ENCODE measurements around the gene TPI1. TPM values are rescaled to one million over a fixed set of nuclear protein-coding genes. Genes with fewer than 3 reads are reported as not detected.
A peak's percentile ranks its signal among the peaks of the same experiment; 100 is the strongest.
"Not testable (repeated sequence)": the region's sequence is repeated elsewhere in the genome, so short reads cannot be mapped to it uniquely, and the experiment has no call there.

Gene TPI1
- total RNA-seq, 4 donors from 2014 or later = 363 to 700 (median 468) TPM

GRCh38 chr12:6883683-6884082 is 16.4 kb downstream of the TPI1 start:
- H3K27ac ChIP-seq = no peak overlapping the region
- peaks cover 0 to 10% of the 10 kb centered on the region in 2 donors for H3K36me3 ChIP-seq
- H3K9me3 ChIP-seq = no peaks in the 10 kb centered on the region
- no peaks in the 10 kb centered on the region for H3K27me3 ChIP-seq
- intact Hi-C loops (cut with DNase I) = no loop called here
- peaks cover 0 to 7% of the 10 kb centered on the region in 2 donors for H3K4me1 ChIP-seq
- H3K4me3 ChIP-seq (replicated peaks in 1 of 3) = no peak overlapping the region
- DNase-seq = no peak
- 96 to 97% methylated on average over 9 to 11 of the region's 11 CpGs for WGBS, 2 donors
- TF ChIP-seq, protein P1, sequence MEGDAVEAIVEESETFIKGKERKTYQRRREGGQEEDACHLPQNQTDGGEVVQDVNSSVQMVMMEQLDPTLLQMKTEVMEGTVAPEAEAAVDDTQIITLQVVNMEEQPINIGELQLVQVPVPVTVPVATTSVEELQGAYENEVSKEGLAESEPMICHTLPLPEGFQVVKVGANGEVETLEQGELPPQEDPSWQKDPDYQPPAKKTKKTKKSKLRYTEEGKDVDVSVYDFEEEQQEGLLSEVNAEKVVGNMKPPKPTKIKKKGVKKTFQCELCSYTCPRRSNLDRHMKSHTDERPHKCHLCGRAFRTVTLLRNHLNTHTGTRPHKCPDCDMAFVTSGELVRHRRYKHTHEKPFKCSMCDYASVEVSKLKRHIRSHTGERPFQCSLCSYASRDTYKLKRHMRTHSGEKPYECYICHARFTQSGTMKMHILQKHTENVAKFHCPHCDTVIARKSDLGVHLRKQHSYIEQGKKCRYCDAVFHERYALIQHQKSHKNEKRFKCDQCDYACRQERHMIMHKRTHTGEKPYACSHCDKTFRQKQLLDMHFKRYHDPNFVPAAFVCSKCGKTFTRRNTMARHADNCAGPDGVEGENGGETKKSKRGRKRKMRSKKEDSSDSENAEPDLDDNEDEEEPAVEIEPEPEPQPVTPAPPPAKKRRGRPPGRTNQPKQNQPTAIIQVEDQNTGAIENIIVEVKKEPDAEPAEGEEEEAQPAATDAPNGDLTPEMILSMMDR (IDR thresholded peaks at IDR 0.05) = no peak
- no peak for TF ChIP-seq POLR2A (IDR thresholded peaks at IDR 0.05)

DNA sequence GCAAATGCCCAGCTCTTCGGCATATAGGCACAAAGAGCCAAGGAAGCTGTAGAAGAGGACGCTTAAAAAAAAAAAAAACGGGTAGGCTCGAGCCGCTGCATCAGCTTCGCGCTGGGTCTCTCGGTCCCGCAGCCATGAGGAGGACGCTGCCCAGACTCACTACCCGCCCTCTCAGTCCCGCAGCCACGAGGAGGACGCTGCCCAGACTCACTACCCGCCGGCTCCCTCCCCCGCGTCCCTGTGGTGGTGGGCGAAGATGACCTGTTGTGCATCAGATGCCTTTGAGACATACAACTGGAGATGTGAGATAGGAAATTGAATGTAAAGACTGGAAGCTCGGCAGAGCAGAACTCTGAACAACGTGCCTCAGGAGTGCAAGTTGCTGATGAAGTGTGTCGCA is 17.2 kb downstream of the TPI1 start:
- Histone ChIP-seq H3K36me3 (peaks cover 0 to 10% of the 10 kb centered on the region in 2 donors), H3K27ac (no peak overlapping the region), H3K4me1 (peaks cover 0 to 7% of the 10 kb centered on the region in 2 donors), H3K4me3 (replicated peaks in 1 of 3) (no peak overlapping the region), H3K9me3 (no peaks in the 10 kb centered on the region), H3K27me3 (no peaks in the 10 kb centered on the region)
- no peak for TF ChIP-seq POLR2A (IDR thresholded peaks at IDR 0.05)
- TF ChIP-seq, protein P1 (IDR thresholded peaks at IDR 0.05) = no peak
- WGBS, 2 donors = 81 to 87% methylated on average over 22 of the region's 22 CpGs
- intact Hi-C loops (cut with DNase I) = no loop called here
- no peak for DNase-seq

- H3K4me3 ChIP-seq (replicated peaks in 1 of 3); H3K36me3 ChIP-seq; H3K27me3 ChIP-seq; DNase-seq; intact Hi-C loops (cut with DNase I); H3K9me3 ChIP-seq: not testable (repeated sequence)
- Histone ChIP-seq H3K27ac (peak overlapping the region in 1 of 3 donors; percentile 45), H3K4me1 (peaks cover 1 to 15% of the 10 kb centered on the region in 2 donors)
- 62 to 68% methylated on average over 12 of the region's 15 CpGs for WGBS, 2 donors
These were observed 19.1 kb downstream of the TPI1 start for GRCh38 chr12:6886206-6886999.

DNA sequence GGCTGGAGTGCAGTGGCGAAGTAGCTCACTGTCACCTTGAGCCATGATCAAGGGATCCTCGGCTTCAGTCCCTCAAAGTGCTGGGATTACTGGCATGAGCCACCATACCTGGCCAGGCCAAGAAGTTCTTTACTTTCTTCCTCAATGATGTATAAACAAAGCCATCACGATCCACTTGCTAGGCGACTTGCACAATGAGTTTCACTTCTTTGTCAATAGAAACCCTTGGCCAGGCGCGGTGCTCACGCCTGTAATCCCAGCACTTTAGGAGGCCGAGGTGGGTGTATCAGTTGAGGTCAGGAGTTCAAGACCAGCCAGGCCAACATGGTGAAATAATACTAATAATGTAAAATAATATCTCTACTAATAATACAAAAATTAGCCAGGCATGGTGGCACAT is 20.1 kb downstream of the TPI1 start:
- Histone ChIP-seq H3K36me3 (peaks cover 0 to 10% of the 10 kb centered on the region in 2 donors), H3K27me3 (no peaks in the 10 kb centered on the region), H3K9me3 (no peaks in the 10 kb centered on the region), H3K4me1 (peaks cover 6 to 23% of the 10 kb centered on the region in 2 donors), H3K4me3 (replicated peaks in 1 of 3) (no peak overlapping the region), H3K27ac (peak overlapping the region in 1 of 3 donors; percentile 45)
- no peak for DNase-seq
- 86 to 92% methylated on average over 8 of the region's 8 CpGs for WGBS, 2 donors
- intact Hi-C loops (cut with DNase I) = no loop called here
- no peak for TF ChIP-seq POLR2A (IDR thresholded peaks at IDR 0.05)
- TF ChIP-seq, protein P1 (IDR thresholded peaks at IDR 0.05) = no peak

- Histone ChIP-seq H3K27me3 (no peaks in the 10 kb centered on the region), H3K9me3 (no peaks in the 10 kb centered on the region), H3K4me1 (peaks cover 6 to 23% of the 10 kb centered on the region in 2 donors), H3K4me3 (replicated peaks in 1 of 3) (no peak overlapping the region), H3K27ac (no peak overlapping the region), H3K36me3 (peaks cover 0 to 10% of the 10 kb centered on the region in 2 donors)
- 90 to 100% methylated on average over 2 of the region's 2 CpGs for WGBS, 2 donors
- DNase-seq = no peak
- intact Hi-C loops (cut with DNase I) = no loop called here
- TF ChIP-seq, protein P1 (IDR thresholded peaks at IDR 0.05) = no peak
- TF ChIP-seq POLR2A (IDR thresholded peaks at IDR 0.05) = no peak
These were observed 21.0 kb downstream of the TPI1 start for GRCh38 chr12:6888360-6888759.

GRCh38 chr12:6888794-6889193 is 21.5 kb downstream of the TPI1 start:
- WGBS, 2 donors = 79 to 86% methylated on average over 7 of the region's 7 CpGs
- DNase-seq; H3K4me3 ChIP-seq (replicated peaks in 1 of 3); H3K9me3 ChIP-seq; H3K27me3 ChIP-seq; H3K36me3 ChIP-seq; intact Hi-C loops (cut with DNase I): not testable (repeated sequence)
- Histone ChIP-seq H3K4me1 (peaks cover 6 to 23% of the 10 kb centered on the region in 2 donors), H3K27ac (peak overlapping the region in 1 of 3 donors; percentile 26)

GRCh38 chr12:6889775-6890573 is 22.6 kb downstream of the TPI1 start:
- H3K4me3 ChIP-seq (replicated peaks in 1 of 3); H3K27me3 ChIP-seq; DNase-seq; H3K36me3 ChIP-seq; H3K9me3 ChIP-seq; intact Hi-C loops (cut with DNase I): not testable (repeated sequence)
- 93 to 94% methylated on average over 21 of the region's 21 CpGs for WGBS, 2 donors
- Histone ChIP-seq H3K4me1 (peaks cover 6 to 23% of the 10 kb centered on the region in 2 donors), H3K27ac (peak overlapping the region; percentile 81 to 99 (median 90))

All from thyroid gland (tissue), 4 donors.